HG03571 (cell line): Measurements from ENCODE around the gene PRELID3B.

Experiments
- ATAC-seq: cut with Tn5 transposase; IDR thresholded peaks from one replicate; pipeline ENCODE4 v1.9.1; 2021; ENCODE audit not compliant: unreplicated experiment

Gene PRELID3B

DNA sequence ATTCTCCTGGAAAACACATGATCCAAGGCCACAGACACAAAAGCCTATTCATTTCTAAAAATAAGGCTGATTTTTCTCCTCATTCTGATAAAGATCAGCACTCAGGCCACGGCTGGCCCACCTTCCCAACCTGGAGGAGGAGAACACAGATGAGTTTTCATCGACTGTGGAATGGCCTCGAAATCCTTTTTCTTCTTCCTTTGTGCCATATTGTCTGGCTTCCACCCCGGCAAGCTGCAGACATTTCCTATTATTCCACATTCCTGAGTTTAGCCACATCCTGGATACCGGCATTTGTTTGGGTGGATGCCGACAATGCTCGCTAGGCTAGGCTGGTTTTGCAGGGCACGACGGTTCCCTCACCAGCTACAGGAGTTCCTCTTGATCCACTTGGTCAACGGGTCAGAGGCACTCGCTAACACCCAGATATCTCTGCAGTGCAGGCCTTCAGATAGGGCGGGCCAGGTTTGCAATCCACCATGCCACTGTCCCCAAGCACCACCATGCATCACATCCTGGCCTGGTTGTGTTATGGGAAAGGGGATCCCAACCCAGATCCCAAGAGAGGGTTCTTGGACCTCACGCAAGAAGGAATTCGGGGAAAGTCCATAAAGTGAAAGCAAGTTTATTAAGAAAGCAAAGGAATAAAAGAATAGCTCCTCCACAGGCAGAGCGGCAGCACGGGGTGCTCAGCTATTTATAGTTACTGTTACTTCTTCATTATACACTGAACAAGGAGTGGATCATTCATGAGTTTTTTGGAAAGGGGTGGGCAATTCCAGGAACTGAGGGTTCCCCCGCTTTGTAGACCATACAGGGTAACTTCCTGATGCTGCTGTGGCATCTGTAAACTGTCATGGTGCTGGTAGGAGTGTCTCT, 31.4 kb downstream of the PRELID3B start:
- no peak for ATAC-seq

DNA sequence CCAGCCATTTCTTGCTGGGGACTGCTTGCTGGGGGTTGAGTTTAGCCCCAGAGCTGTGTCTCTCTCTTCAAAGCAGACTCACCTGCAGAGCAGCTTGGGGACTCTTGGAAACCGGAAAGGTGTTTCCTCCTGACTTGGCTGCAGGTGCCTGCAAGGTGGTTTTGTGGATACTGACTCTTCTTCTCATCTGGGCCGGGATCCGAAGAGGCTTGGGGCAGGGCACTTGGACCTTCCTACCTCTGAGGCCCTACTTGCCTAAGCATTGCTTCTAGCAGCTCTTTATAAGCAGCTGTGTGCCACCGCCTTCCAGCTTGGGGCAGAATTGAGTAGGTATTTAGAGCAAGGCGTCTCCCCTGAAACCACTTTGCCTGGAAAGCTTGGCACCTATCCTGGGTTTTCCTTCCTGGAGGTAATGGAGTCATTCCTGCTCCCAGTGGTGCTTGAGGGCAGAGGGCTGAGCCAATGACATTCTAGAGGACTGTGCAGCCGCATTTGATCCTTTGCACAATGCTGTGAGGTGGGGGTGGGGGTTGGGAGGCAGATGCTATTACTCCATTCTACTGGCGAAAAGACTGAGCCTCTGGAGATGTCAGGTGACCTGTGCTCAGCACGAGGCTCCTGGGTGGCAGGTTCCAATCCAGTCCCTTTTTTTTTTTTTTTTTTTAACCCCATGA, 32.1 kb downstream of the PRELID3B start:
- no peak for ATAC-seq

GRCh38 chr20:59008715-59009336, 33.8 kb downstream of the PRELID3B start:
- ATAC-seq: no peak

DNA sequence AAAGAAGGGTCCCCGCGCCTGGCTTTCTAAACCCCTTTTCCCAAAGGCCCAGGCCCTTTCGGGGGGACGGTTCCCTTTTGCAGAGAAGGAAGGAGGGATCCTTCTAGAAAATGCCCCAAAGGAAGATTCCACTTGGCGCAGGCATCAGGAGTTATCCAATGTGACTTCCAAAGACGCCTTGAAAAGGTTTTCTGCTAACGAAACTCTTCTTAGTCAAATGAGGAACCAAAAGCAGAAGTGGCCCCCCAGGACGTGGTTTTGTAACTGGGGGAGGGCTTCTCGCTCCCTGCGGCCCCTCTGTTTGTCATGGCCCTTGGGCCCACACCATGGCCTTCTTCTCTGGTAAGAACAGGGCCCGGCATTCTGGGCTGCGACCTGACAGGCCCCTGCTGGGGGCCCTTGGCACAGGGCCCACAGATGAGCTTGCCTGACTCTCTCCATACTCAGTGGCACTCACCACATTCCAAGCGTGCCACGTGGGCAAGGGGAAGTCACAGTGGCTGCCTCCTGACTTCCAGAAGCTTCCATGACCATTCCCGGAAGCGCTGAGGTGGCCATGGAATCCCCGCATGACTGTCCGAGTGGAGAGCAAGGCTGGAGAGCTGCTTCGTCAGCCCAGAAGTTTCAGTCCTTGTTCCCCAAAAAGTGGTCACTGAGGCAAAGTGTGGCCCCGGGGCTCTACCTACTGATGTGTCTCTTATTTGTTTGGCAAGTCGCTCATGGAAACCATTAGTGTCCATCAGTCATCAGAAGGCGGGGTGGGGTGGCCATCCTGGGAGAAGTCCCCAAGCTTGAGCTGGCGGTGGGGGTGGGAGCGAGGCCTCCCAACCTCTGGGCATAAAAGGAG, 34.7 kb downstream of the PRELID3B start:
- ATAC-seq: peak; percentile 34

DNA sequence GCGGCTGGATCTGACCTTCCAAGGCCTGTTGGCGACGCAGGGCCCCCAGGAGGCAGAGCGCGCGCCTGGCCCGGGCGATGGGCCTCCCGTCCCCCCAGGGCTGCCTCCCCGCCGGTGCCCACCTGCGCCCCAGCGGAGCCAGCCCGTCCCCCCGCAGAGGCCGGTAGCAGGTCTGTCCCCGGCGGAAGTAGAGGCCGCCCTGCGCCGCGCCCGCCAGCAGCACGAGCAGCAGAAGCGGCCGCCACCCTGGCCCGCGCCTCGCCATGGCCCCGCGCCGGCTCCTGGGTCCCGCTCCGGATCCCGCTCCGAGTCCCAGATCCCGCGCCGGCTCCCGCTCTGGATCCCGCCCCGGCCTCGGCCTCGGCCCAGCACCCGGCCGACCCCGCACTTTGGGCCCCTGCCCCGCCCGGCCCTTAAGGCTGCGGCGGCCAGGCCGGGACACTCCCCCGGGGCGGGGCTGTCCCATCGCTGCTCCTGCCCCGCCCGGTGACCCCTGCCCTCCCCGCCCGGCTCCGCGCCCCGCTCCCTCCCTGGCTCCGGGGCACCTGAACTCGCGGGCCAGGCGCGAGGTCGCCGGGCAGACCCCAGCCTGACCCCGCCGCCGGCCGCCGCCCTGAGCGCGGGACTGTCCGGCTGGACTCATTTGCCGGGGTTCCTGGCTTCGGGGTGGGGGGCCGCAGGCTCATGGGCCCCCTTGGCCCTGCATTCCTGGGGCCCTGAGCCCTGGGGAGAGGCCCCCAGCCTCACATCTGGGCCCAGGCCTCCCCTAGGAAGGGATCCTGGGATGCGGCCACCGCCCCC, 35.5 kb downstream of the PRELID3B start, which contains the start of gene CTSZ:
TSS of gene CTSZ (minus strand) at position 391 of the 801 bp plus-strand sequence. CDS start at position 265, 126 bp downstream.
- peak; percentile 16 for ATAC-seq

- ATAC-seq: no peak
These were observed 36.3 kb downstream of the PRELID3B start for GRCh38 chr20:59006167-59006863.

DNA sequence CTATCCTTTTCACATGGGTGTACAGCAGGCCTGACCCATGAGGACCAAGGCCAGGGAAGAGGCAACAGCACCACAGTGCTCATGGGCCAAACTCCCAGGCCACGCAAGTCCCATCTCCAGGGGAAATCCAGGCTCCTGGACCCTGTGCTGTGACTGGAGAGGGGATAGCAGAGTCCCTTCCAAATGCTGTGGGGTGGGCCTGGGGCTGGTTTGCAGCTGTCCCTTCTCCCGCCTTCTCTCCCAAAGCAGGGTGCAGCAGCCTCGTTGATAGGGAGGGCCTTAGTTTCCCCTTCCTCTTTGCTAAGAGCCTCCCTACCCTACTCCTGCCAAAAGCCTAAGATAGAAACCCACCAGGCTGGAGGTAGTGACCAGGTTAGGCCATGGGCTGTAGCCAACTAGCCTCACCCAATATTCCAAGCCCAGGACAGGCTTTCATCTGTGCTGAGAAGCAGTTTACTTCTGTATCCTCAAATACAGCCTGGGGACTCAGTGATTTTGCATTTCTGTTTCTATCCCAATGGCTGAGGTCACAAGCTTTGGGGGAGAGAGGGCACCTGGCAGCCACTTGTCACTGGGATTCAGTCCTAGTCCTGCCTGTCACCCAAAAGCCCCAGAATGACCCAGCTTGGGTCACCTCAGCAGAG, 36.9 kb downstream of the PRELID3B start:
- ATAC-seq: no peak

DNA sequence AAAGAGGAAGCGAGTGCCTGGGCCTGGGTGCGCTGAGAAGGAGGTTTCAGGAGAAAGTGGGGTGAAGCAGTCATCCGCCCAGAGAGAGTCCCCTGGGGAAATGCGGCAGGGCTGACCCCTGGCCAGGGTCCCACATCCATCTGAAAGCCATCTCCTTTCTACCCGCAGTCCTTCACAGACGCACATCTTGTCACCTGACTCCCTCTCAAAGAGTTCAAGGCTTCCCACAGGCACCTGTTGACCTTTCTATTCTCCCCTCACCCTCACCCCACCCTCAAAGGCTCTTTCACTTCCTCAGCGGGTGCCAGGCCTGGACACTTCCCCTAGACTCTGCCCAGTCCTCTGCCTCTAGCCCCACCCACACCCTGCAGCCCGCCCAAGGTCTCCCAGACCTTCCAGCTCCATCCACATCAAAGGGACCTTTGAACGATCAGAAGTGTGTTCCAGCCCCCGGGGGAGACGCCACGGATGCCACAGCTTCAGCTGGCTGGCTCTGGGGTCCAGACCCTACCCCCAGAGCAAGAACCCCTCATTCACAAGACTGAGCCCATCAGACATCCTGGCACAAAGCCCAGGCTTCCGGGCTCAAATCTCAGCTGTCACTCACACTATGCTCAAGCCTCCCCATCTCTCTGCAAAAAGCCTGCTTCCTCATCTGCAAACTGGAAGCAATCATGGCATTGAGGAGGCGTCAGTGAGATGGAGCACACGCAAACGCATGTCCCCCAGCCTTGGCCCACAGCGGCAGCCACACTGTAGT, 37.6 kb downstream of the PRELID3B start:
- peak; percentile 47 for ATAC-seq

DNA sequence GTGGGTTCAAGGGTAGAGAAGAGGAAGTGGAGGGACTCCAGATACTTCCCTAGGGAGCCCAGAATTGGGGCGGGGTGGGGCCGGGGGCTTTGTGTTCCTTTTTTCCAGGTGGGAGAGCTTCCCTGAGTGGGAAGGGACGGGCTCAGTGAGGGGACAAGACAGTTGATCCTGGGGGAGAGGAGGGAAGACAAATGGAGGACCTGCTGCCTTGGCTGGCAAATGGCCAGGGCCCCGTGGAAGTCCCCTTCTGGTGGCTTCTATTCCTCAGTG, 38.2 kb downstream of the PRELID3B start:
- no peak for ATAC-seq

- no peak for ATAC-seq
These were observed 38.6 kb downstream of the PRELID3B start for GRCh38 chr20:59003836-59004492.

- ATAC-seq: no peak
These were observed 39.6 kb downstream of the PRELID3B start for GRCh38 chr20:59002874-59003399.

DNA sequence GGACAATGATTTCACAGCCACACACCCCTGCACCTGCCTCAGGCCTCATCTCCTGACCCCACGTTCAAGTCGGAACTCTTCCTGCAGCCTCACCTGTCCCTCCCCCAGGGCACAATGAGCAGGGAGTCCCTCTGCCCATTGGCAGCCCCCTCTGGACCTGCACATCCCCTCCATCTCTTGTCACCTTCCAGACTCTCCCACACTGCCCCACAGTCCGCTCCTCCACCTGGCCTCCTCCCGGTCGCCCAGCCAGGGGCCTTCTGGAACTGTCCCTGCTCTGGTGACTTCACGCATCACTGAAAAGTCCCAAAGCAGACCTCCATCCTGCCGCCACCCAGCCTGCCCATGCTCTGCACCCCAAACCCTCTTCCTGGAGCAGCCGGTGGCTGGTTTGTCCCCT, 40.2 kb downstream of the PRELID3B start:
- no peak for ATAC-seq

- ATAC-seq: no peak
These were observed 41.0 kb downstream of the PRELID3B start for GRCh38 chr20:59001449-59002171.

GRCh38 chr20:59001068-59001448, 41.5 kb downstream of the PRELID3B start:
- no peak for ATAC-seq

DNA sequence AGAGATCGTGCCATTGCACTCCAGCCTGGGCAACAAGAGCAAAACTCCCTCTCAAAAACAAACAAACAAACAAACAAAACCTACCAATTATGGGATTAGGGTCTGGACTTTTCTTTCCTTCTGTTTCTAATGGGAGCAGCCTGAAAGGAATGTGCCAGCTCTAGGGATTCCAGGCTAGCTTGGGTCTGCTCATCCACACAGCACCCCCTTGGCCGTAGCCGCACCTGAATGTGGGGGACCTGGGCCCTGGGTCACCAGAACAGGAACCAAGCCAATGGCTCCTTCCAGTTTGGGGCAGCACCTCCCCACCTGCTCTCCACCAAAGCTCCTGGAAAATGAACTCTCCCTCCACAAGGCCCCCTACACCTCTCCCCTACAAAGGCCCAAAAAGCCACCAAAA, 42.3 kb downstream of the PRELID3B start:
- no peak for ATAC-seq

GRCh38 chr20:58998656-58999055, 43.9 kb downstream of the PRELID3B start:
- ATAC-seq: no peak

DNA sequence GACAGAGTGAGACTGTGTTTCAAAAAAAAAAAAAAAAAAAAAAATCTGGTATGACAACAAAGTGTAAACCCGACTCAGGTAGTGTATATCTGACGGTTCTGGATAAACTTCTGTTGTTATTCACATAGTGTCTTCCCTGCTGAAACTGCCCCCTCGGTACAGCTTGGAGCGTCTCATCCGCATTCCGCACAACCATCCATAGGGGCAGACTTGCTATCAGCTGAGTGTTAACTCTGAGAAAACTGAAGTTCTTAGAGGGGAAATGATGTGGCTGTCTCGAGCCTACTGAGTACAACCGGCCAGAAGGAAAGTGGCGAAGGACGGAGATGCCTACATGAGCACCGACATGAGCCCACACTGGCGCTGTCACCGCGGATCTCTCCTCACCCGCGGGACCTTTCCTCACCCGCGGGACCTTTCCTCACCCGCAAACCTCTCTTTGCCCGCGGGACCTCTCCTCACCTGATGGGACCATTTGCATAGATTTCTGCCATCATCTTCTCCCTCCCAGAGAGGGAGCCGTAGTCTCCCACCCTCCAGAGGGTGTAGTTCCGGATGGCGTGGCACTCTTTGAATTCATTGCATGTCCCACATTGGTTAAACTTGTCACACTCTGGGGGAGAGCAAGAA, 45.3 kb downstream of the PRELID3B start:
- no peak for ATAC-seq
